SH-SY5Y (cell line): ENCODE results near the gene EFCAB10.

Source experiments
- GATA2 ChIP-seq: IDR thresholded peaks from 2 replicates; pipeline ENCODE4 v1.6.1; 2011; ENCODE audit warnings: mild to moderate bottlenecking, low read depth, low read length
- GATA3 ChIP-seq: IDR thresholded peaks from 2 replicates; pipeline ENCODE4 v1.6.1; 2011; ENCODE audit warnings: low read depth, mild to moderate bottlenecking, low read length, moderate library complexity

GRCh38 chr7:105621176-105621575, 39.9 kb upstream of the EFCAB10 start:
- TF ChIP-seq GATA2, result no peak
- TF ChIP-seq GATA3, result no peak
